HFF-Myc (cell line): Measurements from ENCODE around the gene IQSEC1.

Source experiments
- DNase-seq: peaks from one replicate; pipeline ENCODE4 v3.0.0-alpha.2; 2011; ENCODE audit warnings: low read depth; ENCODE audit errors: extremely low read depth
- H3K4me3 ChIP-seq: replicated peaks from 2 replicates; pipeline ENCODE4 v1.5.1; 2011; ENCODE audit warnings: low read depth, mild to moderate bottlenecking, control low read depth, low read length
- CTCF ChIP-seq: IDR thresholded peaks from 2 replicates; pipeline ENCODE4 v1.5.1; 2012; ENCODE audit warnings: mild to moderate bottlenecking, low read depth, low read length, control low read depth; ENCODE audit errors: missing control alignments

IQSEC1 gene

GRCh38 chr3:13083898-13084297, 10.7 kb upstream of the IQSEC1 start:
- H3K4me3 ChIP-seq, result no peak overlapping the region
- no peak for DNase-seq
- no peak for TF ChIP-seq CTCF

- TF ChIP-seq CTCF, result no peak
- no peak overlapping the region for H3K4me3 ChIP-seq
- no peak for DNase-seq
These were observed 10.0 kb upstream of the IQSEC1 start for GRCh38 chr3:13083254-13083653.

- H3K4me3 ChIP-seq, result no peak overlapping the region
- TF ChIP-seq CTCF, result no peak
- no peak for DNase-seq
These were observed 9.4 kb upstream of the IQSEC1 start for GRCh38 chr3:13082677-13083076.

GRCh38 chr3:13081603-13082360, 8.6 kb upstream of the IQSEC1 start:
- no peak overlapping the region for H3K4me3 ChIP-seq
- DNase-seq, result no peak
- no peak for TF ChIP-seq CTCF

GRCh38 chr3:13080591-13080990, 7.4 kb upstream of the IQSEC1 start:
- no peak for TF ChIP-seq CTCF
- no peak for DNase-seq
- no peak overlapping the region for H3K4me3 ChIP-seq

GRCh38 chr3:13080026-13080425, 6.8 kb upstream of the IQSEC1 start:
- DNase-seq, result no peak
- no peak overlapping the region for H3K4me3 ChIP-seq
- no peak for TF ChIP-seq CTCF

- H3K4me3 ChIP-seq, result no peak overlapping the region
- DNase-seq, result no peak
- no peak for TF ChIP-seq CTCF
These were observed 6.3 kb upstream of the IQSEC1 start for GRCh38 chr3:13079510-13079909.
